OCI-LY7 (cell line): Measurements from ENCODE around the gene TUBGCP2. TPM values are rescaled to one million over a fixed set of nuclear protein-coding genes. Genes with fewer than 3 reads are reported as not detected.

Source experiments
- BruUV-seq: library from RNA; stranded (reverse); fragments of 400-500 nt; replicated peaks from 2 replicates; lab custom pipeline; 2021; lab: Mats Ljungman, UMichigan
- CTCF ChIA-PET: fragments of 300-600 bp; sonication (Branson Sonifier 250); formaldehyde crosslinking; loops from one replicate; lab custom pipeline; 2022; ENCODE audit warnings: antibody characterized with exemption; ENCODE audit not compliant: unreplicated experiment; lab: Charles Lee
- POLR2A ChIA-PET: fragments of 300-600 bp; sonication (Branson Sonifier 250); formaldehyde crosslinking; loops from one replicate; lab custom pipeline; 2022; ENCODE audit warnings: antibody characterized with exemption; lab: Charles Lee
- DNase-seq: peaks from one replicate; pipeline ENCODE4 v3.0.0-alpha.2; 2015; ENCODE audit warnings: low spot score
- H2AFZ ChIP-seq: fragments of 200-600 bp; sonication (generic), shearing (Covaris generic); 2 replicates; pipeline ENCODE4 v1.6.1; 2014; ENCODE audit warnings: mild to moderate bottlenecking, antibody characterized with exemption, low read length, moderate library complexity
- H3K27ac ChIP-seq: fragments of 200-600 bp; sonication (generic); 2 replicates; pipeline ENCODE4 v1.5.1; 2014; ENCODE audit warnings: mixed run types, low read depth, mild to moderate bottlenecking, moderate library complexity, low read length, inconsistent platforms; ENCODE audit not compliant: poor library complexity, severe bottlenecking
- H3K36me3 ChIP-seq: fragments of 200-600 bp; sonication (generic); 2 replicates; pipeline ENCODE4 v1.6.1; 2014; ENCODE audit warnings: mild to moderate bottlenecking, antibody characterized with exemption, low read length, moderate library complexity, mixed read lengths; ENCODE audit not compliant: insufficient read depth
- H3K4me1 ChIP-seq: fragments of 200-600 bp; sonication (generic); 2 replicates; pipeline ENCODE4 v1.5.1; 2014; ENCODE audit warnings: mild to moderate bottlenecking, low read length; ENCODE audit not compliant: insufficient read depth, poor library complexity, severe bottlenecking
- H3K4me2 ChIP-seq: fragments of 200-600 bp; sonication (generic); 2 replicates; pipeline ENCODE4 v1.6.1; 2014; ENCODE audit warnings: mild to moderate bottlenecking, low read length
- H3K4me3 ChIP-seq: fragments of 200-600 bp; sonication (generic); 2 replicates; pipeline ENCODE4 v1.5.1; 2014; ENCODE audit warnings: mild to moderate bottlenecking, low read depth, low read length; ENCODE audit not compliant: poor library complexity, severe bottlenecking
- H3K79me2 ChIP-seq: fragments of 200-600 bp; sonication (generic); 2 replicates; pipeline ENCODE4 v1.6.1; 2016; ENCODE audit warnings: low read depth, mild to moderate bottlenecking, low read length, moderate library complexity, mixed read lengths; ENCODE audit not compliant: insufficient read depth
- H3K9me2 ChIP-seq: fragments of 200-600 bp; sonication (generic); 2 replicates; pipeline ENCODE4 v1.6.1; 2016; ENCODE audit warnings: mild to moderate bottlenecking, low read length, mixed read lengths; ENCODE audit not compliant: insufficient read depth
- H3K9me3 ChIP-seq: fragments of 200-600 bp; sonication (generic); 2 replicates; pipeline ENCODE4 v1.6.1; 2014; ENCODE audit warnings: mild to moderate bottlenecking, mixed run types, low read length, mixed read lengths
- H4K20me1 ChIP-seq: fragments of 200-600 bp; sonication (generic); 2 replicates; pipeline ENCODE4 v1.6.1; 2014; ENCODE audit warnings: mild to moderate bottlenecking, antibody characterized with exemption, low read length, moderate library complexity, mixed read lengths; ENCODE audit not compliant: insufficient read depth
- EZH2phosphoT487 ChIP-seq: fragments of 200-600 bp; sonication (generic); IDR thresholded peaks from 2 replicates; pipeline ENCODE4 v1.6.1; 2018; ENCODE audit warnings: low read depth, borderline replicate concordance, mild to moderate bottlenecking, mixed run types, antibody characterized with exemption, low read length, moderate library complexity, mixed read lengths
- intact Hi-C: fragments of 100-400 bp; cut with micrococcal nuclease; formaldehyde crosslinking; loops from one replicate; pipeline ENCODE4 v1.10.0; 2022; ENCODE audit not compliant: unreplicated experiment
- total RNA-seq, 2 experiments: library from RNA; depleted of rRNA in 1 of 2; stranded (reverse); fragments of >200 nt in 1 of 2; shearing (Covaris generic) in 1 of 2; gene quantifications; 2 replicates each; pipeline ENCODE4 v1.2.3, GENCODE V29; 2014 to 2022
- TF ChIP-seq, protein P1 (sequence below): fragments of 200-600 bp; sonication (generic); conservative IDR thresholded peaks from 2 replicates; pipeline ENCODE4 v1.5.1; 2014; ENCODE audit warnings: mild to moderate bottlenecking, antibody characterized with exemption, low read length, moderate library complexity, mixed read lengths

The TUBGCP2 gene
- total RNA-seq, 2 experiments from 2014 or later: 40.5 to 56.1 TPM

DNA sequence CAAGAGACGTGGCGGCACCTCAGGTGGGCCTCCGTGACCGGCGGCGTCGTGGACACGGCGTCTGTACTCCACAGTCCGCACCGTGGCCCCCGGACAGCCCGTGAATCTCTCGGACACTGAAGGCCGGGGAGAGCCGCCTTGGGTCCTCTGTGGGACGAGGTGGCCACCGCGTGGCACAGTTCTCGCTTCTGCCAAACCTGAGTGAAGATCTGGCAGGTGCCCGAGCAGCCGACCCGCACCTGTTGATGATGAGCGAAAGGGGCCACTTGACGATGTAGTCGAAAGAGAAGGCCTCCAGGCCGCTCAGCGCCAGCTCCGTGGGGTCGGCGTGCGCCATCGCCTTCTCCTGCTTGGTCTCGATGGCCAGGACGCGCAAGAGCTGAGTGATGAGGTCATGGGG is 23.5 kb downstream of the TUBGCP2 start:
- Histone ChIP-seq H3K4me2 (no peak overlapping the region), H3K27ac (no peak overlapping the region), H3K4me3 (no peak overlapping the region), H4K20me1 (no peaks in the 10 kb centered on the region), H3K79me2 (no peaks in the 10 kb centered on the region), H3K9me3 (no peaks in the 10 kb centered on the region), H2AFZ (no peak overlapping the region), H3K9me2 (no peaks in the 10 kb centered on the region), H3K4me1 (no peaks in the 10 kb centered on the region), H3K36me3 (peaks cover 70% of the 10 kb centered on the region)
- BruUV-seq: no TSS peak
- CTCF ChIA-PET: interaction anchor here (1.1 kb wide), 1 partner anchor 9 kb away, joined by 3 read pairs; no protein-coding TSS in a partner anchor
- no peak for TF ChIP-seq EZH2phosphoT487
- TF ChIP-seq, protein P1, sequence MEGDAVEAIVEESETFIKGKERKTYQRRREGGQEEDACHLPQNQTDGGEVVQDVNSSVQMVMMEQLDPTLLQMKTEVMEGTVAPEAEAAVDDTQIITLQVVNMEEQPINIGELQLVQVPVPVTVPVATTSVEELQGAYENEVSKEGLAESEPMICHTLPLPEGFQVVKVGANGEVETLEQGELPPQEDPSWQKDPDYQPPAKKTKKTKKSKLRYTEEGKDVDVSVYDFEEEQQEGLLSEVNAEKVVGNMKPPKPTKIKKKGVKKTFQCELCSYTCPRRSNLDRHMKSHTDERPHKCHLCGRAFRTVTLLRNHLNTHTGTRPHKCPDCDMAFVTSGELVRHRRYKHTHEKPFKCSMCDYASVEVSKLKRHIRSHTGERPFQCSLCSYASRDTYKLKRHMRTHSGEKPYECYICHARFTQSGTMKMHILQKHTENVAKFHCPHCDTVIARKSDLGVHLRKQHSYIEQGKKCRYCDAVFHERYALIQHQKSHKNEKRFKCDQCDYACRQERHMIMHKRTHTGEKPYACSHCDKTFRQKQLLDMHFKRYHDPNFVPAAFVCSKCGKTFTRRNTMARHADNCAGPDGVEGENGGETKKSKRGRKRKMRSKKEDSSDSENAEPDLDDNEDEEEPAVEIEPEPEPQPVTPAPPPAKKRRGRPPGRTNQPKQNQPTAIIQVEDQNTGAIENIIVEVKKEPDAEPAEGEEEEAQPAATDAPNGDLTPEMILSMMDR: no peak
- POLR2A ChIA-PET: no interaction called here
- DNase-seq: no peak
- intact Hi-C loops: no loop called here

DNA sequence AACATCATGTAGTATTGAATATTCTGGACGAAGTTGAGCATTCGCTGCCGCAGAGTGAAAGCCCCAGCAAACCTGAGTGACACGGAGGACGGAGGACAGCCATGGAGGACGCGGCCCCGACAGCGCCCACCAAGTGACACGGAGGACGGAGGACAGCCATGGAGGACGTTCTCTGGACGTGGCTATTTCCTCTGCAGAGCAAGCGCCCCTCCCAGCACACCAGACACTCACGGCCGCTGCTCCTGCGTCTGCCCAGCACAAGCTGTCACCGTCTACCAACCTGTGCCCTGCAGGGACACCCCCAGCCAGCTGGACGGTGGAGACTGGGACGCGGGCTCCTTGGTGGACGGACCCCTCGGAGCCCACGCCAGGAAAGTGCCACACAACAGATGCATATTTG is 24.7 kb downstream of the TUBGCP2 start:
- intact Hi-C loops: no loop called here
- Histone ChIP-seq H3K79me2 (no peaks in the 10 kb centered on the region), H3K4me2 (no peak overlapping the region), H3K4me1 (peaks cover 1% of the 10 kb centered on the region), H3K9me2 (no peaks in the 10 kb centered on the region), H3K36me3 (peaks cover 59% of the 10 kb centered on the region), H4K20me1 (no peaks in the 10 kb centered on the region), H2AFZ (no peak overlapping the region), H3K4me3 (no peak overlapping the region), H3K9me3 (no peaks in the 10 kb centered on the region), H3K27ac (no peak overlapping the region)
- DNase-seq: no peak
- TF ChIP-seq EZH2phosphoT487: no peak
- TF ChIP-seq, protein P1: no peak
- ChIA-PET CTCF (no interaction called here), POLR2A (interaction anchor here (1.0 kb wide), 1 partner anchor 16 kb away, joined by 3 read pairs; no protein-coding TSS in a partner anchor)
- BruUV-seq: no TSS peak

DNA sequence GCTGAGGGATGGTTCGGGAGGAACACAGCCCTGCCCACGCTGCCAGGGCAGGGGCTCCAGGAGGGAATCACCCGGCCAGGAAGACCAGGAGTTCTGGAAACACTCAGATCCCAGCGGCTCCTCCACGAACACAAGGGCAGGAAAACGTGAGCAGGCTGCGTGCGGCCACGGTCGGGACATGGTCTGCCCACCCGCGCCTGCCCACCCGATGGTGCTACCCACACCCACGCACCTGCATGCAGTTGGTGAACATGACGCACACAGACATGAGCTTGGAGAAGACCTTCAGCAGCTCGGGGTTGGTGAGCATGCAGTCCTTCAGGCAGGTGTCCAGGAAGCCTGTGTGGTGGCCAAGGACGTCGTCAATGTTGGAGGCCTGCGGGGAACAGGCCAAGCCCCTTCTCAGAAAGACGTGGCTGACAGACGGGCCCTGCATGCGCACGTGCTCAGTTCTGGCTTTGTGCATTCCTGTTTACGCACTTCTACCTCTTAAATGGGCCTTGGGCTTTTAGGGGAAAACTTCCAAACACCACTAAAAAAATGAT is 25.8 kb downstream of the TUBGCP2 start:
- no peak for DNase-seq
- H3K36me3 ChIP-seq: peaks cover 49% of the 10 kb centered on the region
- no peak overlapping the region for H2AFZ ChIP-seq
- POLR2A ChIA-PET: no interaction called here
- H4K20me1 ChIP-seq: no peaks in the 10 kb centered on the region
- TF ChIP-seq, protein P1: no peak
- TF ChIP-seq EZH2phosphoT487: no peak
- H3K4me3 ChIP-seq: no peak overlapping the region
- H3K9me3 ChIP-seq: no peaks in the 10 kb centered on the region
- no peak overlapping the region for H3K27ac ChIP-seq
- H3K9me2 ChIP-seq: no peaks in the 10 kb centered on the region
- BruUV-seq: no TSS peak
- H3K4me2 ChIP-seq: no peak overlapping the region
- CTCF ChIA-PET: no interaction called here
- intact Hi-C loops: no loop called here
- peaks cover 11% of the 10 kb centered on the region for H3K4me1 ChIP-seq
- no peaks in the 10 kb centered on the region for H3K79me2 ChIP-seq
